AG04450 (cell line): ENCODE data around the gene PNKD. TPM values are rescaled to one million over a fixed set of nuclear protein-coding genes. Genes with fewer than 3 reads are reported as not detected.

ENCODE experiments used
- CTCF ChIA-PET: fragments of 300-600, 350-600 bp; formaldehyde crosslinking; extraction: SDS; loops from one replicate; lab custom pipeline; 2022; ENCODE audit warnings: antibody characterized with exemption, inconsistent platforms; lab: Charles Lee
- POLR2A ChIA-PET: fragments of 350-600 bp; formaldehyde crosslinking; extraction: SDS; loops from one replicate; lab custom pipeline; 2021; ENCODE audit warnings: antibody characterized with exemption, inconsistent platforms; lab: Yijun Ruan, JAX
- DNase-seq: peaks from one replicate; pipeline ENCODE4 v3.0.0-alpha.2; 2011; ENCODE audit warnings: low read depth, low spot score
- H3K27ac ChIP-seq: one replicate; pipeline ENCODE4 v1.5.1; 2012; ENCODE audit warnings: low read depth, low read length, control low read depth
- H3K27me3 ChIP-seq: one replicate; pipeline ENCODE4 v1.6.0; 2012; ENCODE audit warnings: low read length; ENCODE audit not compliant: control insufficient read depth, insufficient read depth
- H3K4me3 ChIP-seq: 2 replicates; pipeline ENCODE4 v1.5.1; 2011; ENCODE audit warnings: mild to moderate bottlenecking, low read depth, low read length, control low read depth
- H3K9me3 ChIP-seq: 2 replicates; pipeline ENCODE4 v1.5.1; 2012; ENCODE audit warnings: low read length; ENCODE audit not compliant: control insufficient read depth, insufficient read depth
- CTCF ChIP-seq: IDR thresholded peaks from 2 replicates; pipeline ENCODE4 v1.5.1; 2011; ENCODE audit warnings: low read depth, low read length, control low read depth, inconsistent platforms
- polyA plus RNA-seq: library from polyadenylated mRNA; depleted of rRNA; stranded (reverse); fragments of >200 nt; gene quantifications from 2 replicates; pipeline ENCODE4 v1.2.3, GENCODE V29; 2011

PNKD gene
- polyA plus RNA-seq, 1 experiment, result 32.1 TPM

GRCh38 chr2:218366621-218367414 lies 96.5 kb downstream of the PNKD start:
- Histone ChIP-seq H3K4me3 (peak overlapping the region; percentile 59), H3K27ac (no peak overlapping the region), H3K9me3 (peaks cover 9% of the 10 kb centered on the region), H3K27me3 (peaks cover 4% of the 10 kb centered on the region)
- ChIA-PET CTCF (interaction anchor here (0.5 to 1.2 kb wide), 4 partner anchors 10 to 65 kb away, joined by 4 to 5 read pairs (median 4); partner anchors contain the start of gene CATIP), POLR2A (no interaction called here)
- no peak for TF ChIP-seq CTCF
- no peak for DNase-seq

- POLR2A ChIA-PET, result interaction anchor here (0.6 kb wide), 1 partner anchor 31 kb away, joined by 4 read pairs; no protein-coding TSS in a partner anchor
- Histone ChIP-seq H3K27me3 (peaks cover 4% of the 10 kb centered on the region), H3K27ac (no peak overlapping the region), H3K4me3 (peak overlapping the region; percentile 59), H3K9me3 (peaks cover 9% of the 10 kb centered on the region)
- TF ChIP-seq CTCF, result no peak
- CTCF ChIA-PET, result interaction anchor here (1.0 to 1.2 kb wide), 3 partner anchors 11 to 66 kb away, joined by 4 to 5 read pairs (median 5); partner anchors contain the start of gene CATIP
- no peak for DNase-seq
Observed at GRCh38 chr2:218367415-218368149, 97.3 kb downstream of the PNKD start.

- no peak for TF ChIP-seq CTCF
- CTCF ChIA-PET, result interaction anchor here (1.0 to 1.3 kb wide), 3 partner anchors 11 to 75 kb away, joined by 3 to 4 read pairs (median 3); partner anchors contain the start of gene CATIP
- peaks cover 9% of the 10 kb centered on the region for H3K9me3 ChIP-seq
- peaks cover 4% of the 10 kb centered on the region for H3K27me3 ChIP-seq
- peak overlapping the region; percentile 59 for H3K4me3 ChIP-seq
- H3K27ac ChIP-seq, result no peak overlapping the region
- POLR2A ChIA-PET, result interaction anchor here (0.6 kb wide), 1 partner anchor 32 kb away, joined by 4 read pairs; no protein-coding TSS in a partner anchor
- no peak for DNase-seq
Observed at GRCh38 chr2:218368150-218368528, 97.8 kb downstream of the PNKD start.

GRCh38 chr2:218368621-218369153 lies 98.4 kb downstream of the PNKD start:
- Histone ChIP-seq H3K27me3 (peaks cover 4% of the 10 kb centered on the region), H3K4me3 (no peak overlapping the region), H3K9me3 (peaks cover 9% of the 10 kb centered on the region), H3K27ac (no peak overlapping the region)
- ChIA-PET CTCF (interaction anchor here (0.9 to 1.3 kb wide), 3 partner anchors 12 to 76 kb away, joined by 3 to 5 read pairs (median 3); partner anchors contain the start of gene CATIP), POLR2A (interaction anchor here (0.9 kb wide), 1 partner anchor 27 kb away, joined by 5 read pairs; no protein-coding TSS in a partner anchor)
- DNase-seq, result no peak
- 0 out of 2 replicates have a peak, but pooled peaks have one; percentile 7 for TF ChIP-seq CTCF
